Liver (tissue), 9 donors: ENCODE data around the gene SH3PXD2A. TPM values are rescaled to one million over a fixed set of nuclear protein-coding genes. Genes with fewer than 3 reads are reported as not detected.

Source experiments
- DNase-seq: peaks from one replicate; pipeline ENCODE4 v3.0.0-alpha.2; 2017; ENCODE audit warnings: low spot score
- H3K27ac ChIP-seq, 2 donors: one replicate each; pipeline ENCODE4 v1.7.0; 2013; ENCODE audit warnings: inconsistent platforms in 2 of 2, low read length in 2 of 2, control low read depth in 1 of 2, low read depth in 1 of 2, mild to moderate bottlenecking in 1 of 2
- H3K27me3 ChIP-seq, 4 donors: one replicate each; pipeline versions ENCODE4 v1.6.1 to v1.7.0; 2013; ENCODE audit warnings: low read length in 3 of 4, inconsistent platforms in 1 of 4, mild to moderate bottlenecking in 1 of 4, moderate library complexity in 1 of 4; ENCODE audit not compliant: control insufficient read depth in 4 of 4, insufficient read depth in 4 of 4
- H3K36me3 ChIP-seq, 4 donors: one replicate each; pipeline versions ENCODE4 v1.6.1 to v1.7.0; 2013; ENCODE audit warnings: low read length in 3 of 4, mild to moderate bottlenecking in 3 of 4, low read depth in 1 of 4, moderate library complexity in 1 of 4; ENCODE audit not compliant: control insufficient read depth in 4 of 4, insufficient read depth in 3 of 4
- H3K4me1 ChIP-seq, 4 donors: one replicate each; pipeline versions ENCODE4 v1.6.1 to v1.7.0; 2013; ENCODE audit warnings: low read length in 3 of 4, mild to moderate bottlenecking in 3 of 4, moderate library complexity in 1 of 4; ENCODE audit not compliant: control insufficient read depth in 4 of 4, insufficient read depth in 4 of 4
- H3K4me3 ChIP-seq, 3 donors: one replicate each; pipeline versions ENCODE4 v1.6.1 to v1.7.0; 2013; ENCODE audit warnings: low read length in 3 of 3, control low read depth in 1 of 3, low read depth in 1 of 3, mild to moderate bottlenecking in 1 of 3
- H3K9ac ChIP-seq, 2 donors: one replicate each; pipeline ENCODE4 v1.7.0; 2013; ENCODE audit warnings: low read length in 2 of 2, mild to moderate bottlenecking in 2 of 2, moderate library complexity in 2 of 2, control low read depth in 1 of 2, low read depth in 1 of 2
- H3K9me3 ChIP-seq, 4 donors: one replicate each; pipeline versions ENCODE4 v1.6.1 to v1.7.0; 2013; ENCODE audit warnings: low read length in 3 of 4; ENCODE audit not compliant: control insufficient read depth in 4 of 4
- CTCF ChIP-seq: fragments of 150-350 bp; IDR thresholded peaks from 2 replicates; pipeline ENCODE4 v1.5.1; 2017; ENCODE audit warnings: improper control_type of control experiment, low read depth, low read length; ENCODE audit not compliant: missing input control
- EGR1 ChIP-seq, 2 donors: IDR thresholded peaks; 2 replicates each; pipeline ENCODE4 v1.6.1; 2016 to 2018; ENCODE audit warnings: antibody characterized with exemption in 2 of 2, low read depth in 2 of 2
- FOXA2 ChIP-seq: IDR thresholded peaks from 2 replicates; pipeline ENCODE4 v1.6.1; 2016; ENCODE audit warnings: antibody characterized with exemption
- GABPA ChIP-seq, 2 donors: IDR thresholded peaks in 1 of 2; conservative IDR thresholded peaks in 1 of 2; 2 replicates each; pipeline ENCODE4 v1.6.1; 2016; ENCODE audit warnings: antibody characterized with exemption in 2 of 2, mild to moderate bottlenecking in 1 of 2, moderate library complexity in 1 of 2
- HNF4A ChIP-seq, 2 donors: conservative IDR thresholded peaks; 2 replicates each; pipeline ENCODE4 v1.6.1; 2016; ENCODE audit warnings: antibody characterized with exemption in 2 of 2, mild to moderate bottlenecking in 2 of 2
- HNF4G ChIP-seq: IDR thresholded peaks from 2 replicates; pipeline ENCODE4 v1.6.1; 2016; ENCODE audit warnings: antibody characterized with exemption
- JUND ChIP-seq, 2 donors: IDR thresholded peaks; 2 replicates each; pipeline ENCODE4 v1.6.1; 2016; ENCODE audit warnings: antibody characterized with exemption in 2 of 2
- NR2F2 ChIP-seq: IDR thresholded peaks from 2 replicates; pipeline ENCODE4 v1.6.1; 2016; ENCODE audit warnings: antibody characterized with exemption
- RAD21 ChIP-seq, 2 donors: IDR thresholded peaks; 2 replicates each; pipeline ENCODE4 v1.6.1; 2016; ENCODE audit warnings: antibody characterized with exemption in 2 of 2, mild to moderate bottlenecking in 2 of 2
- RXRA ChIP-seq, 2 donors: IDR thresholded peaks; 2 replicates each; pipeline ENCODE4 v1.6.1; 2017 to 2018; ENCODE audit warnings: antibody characterized with exemption in 2 of 2, mild to moderate bottlenecking in 1 of 2
- SP1 ChIP-seq: IDR thresholded peaks from 2 replicates; pipeline ENCODE4 v1.6.1; 2018; ENCODE audit warnings: antibody characterized with exemption, mild to moderate bottlenecking
- TAF1 ChIP-seq: conservative IDR thresholded peaks from 2 replicates; pipeline ENCODE4 v1.6.1; 2016; ENCODE audit warnings: antibody characterized with exemption, mild to moderate bottlenecking
- WGBS: extraction: QIAGEN DNeasy Blood & Tissue Kit; methylation state at CpG from one replicate; pipeline ENCODE4 v1.1.7; 2013; 5-methylcytosine and 5-hydroxymethylcytosine counted together
- polyA plus RNA-seq, 2 donors: library from polyadenylated mRNA; stranded (reverse) in 1 of 2; unstranded in 1 of 2; fragments of 200-250 nt in 1 of 2; fragments of >200 nt in 1 of 2; fragmentation: Nextera tagmentation in 1 of 2; extraction: Ambion mirVana in 1 of 2; gene quantifications; one replicate each; pipeline versions ENCODE4 v1.2.1 to v1.2.3, GENCODE V29; 2013 to 2015
- total RNA-seq, 2 donors: library from RNA; depleted of rRNA; stranded (reverse); fragments of >200 nt; gene quantifications; one replicate each; pipeline ENCODE4 v1.2.3, GENCODE V29; 2014
- TF ChIP-seq, protein P1 (sequence below): IDR thresholded peaks from 2 replicates; pipeline ENCODE4 v1.6.1; 2016; ENCODE audit warnings: antibody characterized with exemption
- TF ChIP-seq, protein P2 (sequence below): IDR thresholded peaks from 2 replicates; pipeline ENCODE4 v1.6.1; 2016; ENCODE audit warnings: antibody characterized with exemption
- donor health status: healthy.
- donor health status: healthy.
- donor health status: healthy.
- donor health status: healthy.
- donor health status: healthy.

The SH3PXD2A gene
- total and polyA plus RNA-seq, 4 donors, result 0.82 to 5.5 (median 3.9) TPM

DNA sequence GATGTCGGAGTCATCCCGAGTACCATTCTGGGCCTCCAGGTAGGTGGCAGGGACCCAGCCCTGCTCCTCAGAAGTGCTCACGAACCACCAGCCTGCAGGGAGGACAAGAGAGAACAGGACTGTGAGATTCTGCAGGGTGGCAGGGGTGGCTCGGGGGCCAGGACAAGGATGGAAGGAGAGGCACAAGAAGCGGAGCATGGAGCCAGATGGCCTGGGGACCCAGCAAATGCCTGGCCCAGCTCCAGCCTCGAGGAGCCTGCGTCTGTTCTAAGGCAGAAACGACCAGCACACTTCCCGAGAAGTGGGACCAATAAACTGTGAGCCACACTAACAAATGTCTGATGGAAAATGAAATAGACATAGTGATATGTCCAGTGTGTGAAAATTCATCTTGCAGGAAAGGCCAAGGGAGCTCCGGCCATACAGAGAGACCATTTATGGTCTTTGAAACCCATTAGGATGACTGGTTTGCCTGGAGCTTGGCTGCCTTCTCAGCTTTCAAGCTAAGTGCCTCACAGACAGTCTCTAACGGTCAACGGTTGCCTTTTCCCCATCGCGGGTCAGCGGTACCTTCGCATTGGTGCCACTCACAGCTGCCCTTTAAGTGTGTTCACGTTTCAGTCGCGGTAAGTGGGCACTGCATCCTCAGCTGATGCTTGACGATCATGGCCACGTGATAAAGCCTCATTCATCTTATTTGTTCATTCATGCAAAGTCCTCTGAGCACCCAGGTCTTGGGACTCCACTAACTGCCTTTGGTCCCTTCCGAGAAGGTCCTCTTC is 228.1 kb downstream of the SH3PXD2A start:
- no peak for DNase-seq
- Histone ChIP-seq H3K9me3 (no peaks in the 10 kb centered on the region), H3K27me3 (no peaks in the 10 kb centered on the region), H3K27ac (no peak overlapping the region), H3K4me1 (no peaks in the 10 kb centered on the region), H3K9ac (no peak overlapping the region), H3K36me3 (peaks cover 0 to 34% (median 29%) of the 10 kb centered on the region in 4 donors), H3K4me3 (no peak overlapping the region)
- TF ChIP-seq RAD21 (IDR thresholded peaks at IDR 0.05), result no peak
- no peak for TF ChIP-seq HNF4A (conservative IDR thresholded peaks at IDR 0.05)
- no peak for TF ChIP-seq SP1
- no peak for TF ChIP-seq EGR1 (IDR thresholded peaks at IDR 0.05; ENCODE audit: low read depth in 2 of 2)
- no peak for TF ChIP-seq FOXA2
- no peak for TF ChIP-seq RXRA (IDR thresholded peaks at IDR 0.05)
- TF ChIP-seq TAF1, result no peak
- TF ChIP-seq, protein P1, sequence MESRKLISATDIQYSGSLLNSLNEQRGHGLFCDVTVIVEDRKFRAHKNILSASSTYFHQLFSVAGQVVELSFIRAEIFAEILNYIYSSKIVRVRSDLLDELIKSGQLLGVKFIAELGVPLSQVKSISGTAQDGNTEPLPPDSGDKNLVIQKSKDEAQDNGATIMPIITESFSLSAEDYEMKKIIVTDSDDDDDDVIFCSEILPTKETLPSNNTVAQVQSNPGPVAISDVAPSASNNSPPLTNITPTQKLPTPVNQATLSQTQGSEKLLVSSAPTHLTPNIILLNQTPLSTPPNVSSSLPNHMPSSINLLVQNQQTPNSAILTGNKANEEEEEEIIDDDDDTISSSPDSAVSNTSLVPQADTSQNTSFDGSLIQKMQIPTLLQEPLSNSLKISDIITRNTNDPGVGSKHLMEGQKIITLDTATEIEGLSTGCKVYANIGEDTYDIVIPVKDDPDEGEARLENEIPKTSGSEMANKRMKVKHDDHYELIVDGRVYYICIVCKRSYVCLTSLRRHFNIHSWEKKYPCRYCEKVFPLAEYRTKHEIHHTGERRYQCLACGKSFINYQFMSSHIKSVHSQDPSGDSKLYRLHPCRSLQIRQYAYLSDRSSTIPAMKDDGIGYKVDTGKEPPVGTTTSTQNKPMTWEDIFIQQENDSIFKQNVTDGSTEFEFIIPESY, result no peak
- TF ChIP-seq CTCF, result no peak
- no peak for TF ChIP-seq JUND (IDR thresholded peaks at IDR 0.05)
- no peak for TF ChIP-seq HNF4G
- no peak for TF ChIP-seq GABPA (IDR thresholded peaks at IDR 0.05 in 1 of 2, conservative IDR thresholded peaks at IDR 0.05 in 1 of 2)
- 93% methylated on average over 22 of the region's 22 CpGs for WGBS

DNA sequence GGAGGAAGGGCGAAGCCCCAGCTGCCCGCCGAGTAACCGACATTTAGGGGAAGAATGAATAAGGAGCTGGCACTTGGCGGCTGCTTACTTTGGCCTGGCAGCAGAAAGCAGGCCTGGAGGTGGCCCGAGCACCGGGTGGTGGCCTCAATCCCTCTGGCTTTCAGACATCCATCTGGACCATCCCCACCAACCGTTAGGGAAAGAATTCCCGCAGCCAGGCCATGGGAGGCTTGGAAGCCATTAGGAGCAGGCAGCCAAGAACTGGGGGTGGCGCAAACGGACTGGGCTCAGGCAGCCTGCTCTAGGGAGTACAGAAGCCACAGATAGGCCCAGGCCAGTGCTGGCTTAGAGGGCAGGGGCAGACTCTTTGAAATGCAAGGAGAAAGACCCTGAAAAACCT is 229.2 kb downstream of the SH3PXD2A start:
- DNase-seq, result no peak
- TF ChIP-seq HNF4G (no peak), TAF1 (no peak), GABPA (IDR thresholded peaks at IDR 0.05 in 1 of 2, conservative IDR thresholded peaks at IDR 0.05 in 1 of 2) (no peak), SP1 (no peak), NR2F2 (no peak), RXRA (IDR thresholded peaks at IDR 0.05) (no peak)
- TF ChIP-seq, protein P1, result no peak
- TF ChIP-seq, protein P2, sequence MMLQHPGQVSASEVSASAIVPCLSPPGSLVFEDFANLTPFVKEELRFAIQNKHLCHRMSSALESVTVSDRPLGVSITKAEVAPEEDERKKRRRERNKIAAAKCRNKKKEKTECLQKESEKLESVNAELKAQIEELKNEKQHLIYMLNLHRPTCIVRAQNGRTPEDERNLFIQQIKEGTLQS, result no peak
- H3K27ac ChIP-seq, result no peak overlapping the region
- 95% methylated on average over 11 of the region's 11 CpGs for WGBS
- peaks cover 0 to 40% (median 27%) of the 10 kb centered on the region in 4 donors for H3K36me3 ChIP-seq
- H3K9ac ChIP-seq, result no peak overlapping the region
- H3K27me3 ChIP-seq, result no peaks in the 10 kb centered on the region
- H3K9me3 ChIP-seq, result no peaks in the 10 kb centered on the region
- H3K4me1 ChIP-seq, result peaks cover 0 to 2% (median 0%) of the 10 kb centered on the region in 4 donors
- no peak overlapping the region for H3K4me3 ChIP-seq
